Ascending aorta (tissue), 2 donors: ENCODE results near the gene TSPO. TPM values are rescaled to one million over a fixed set of nuclear protein-coding genes. Genes with fewer than 3 reads are reported as not detected.

Source experiments
- DNase-seq, 2 donors: peaks; one replicate each; pipeline ENCODE4 v3.0.0-alpha.2; 2019; ENCODE audit warnings: low spot score in 2 of 2
- H3K27ac ChIP-seq, 2 donors: fragments of 200-600 bp; sonication (generic); one replicate each; pipeline ENCODE4 v1.5.1; 2016 to 2017; ENCODE audit warnings: mild to moderate bottlenecking in 1 of 2
- H3K27me3 ChIP-seq: fragments of 200-600 bp; sonication (generic); one replicate; pipeline ENCODE4 v1.5.1; 2017
- H3K36me3 ChIP-seq, 2 donors: fragments of 200-600 bp; sonication (generic); one replicate each; pipeline ENCODE4 v1.5.1; 2016
- H3K4me1 ChIP-seq, 2 donors: fragments of 200-600 bp; sonication (generic); one replicate each; pipeline ENCODE4 v1.5.1; 2016 to 2017; ENCODE audit warnings: mild to moderate bottlenecking in 1 of 2
- H3K4me3 ChIP-seq, 2 donors: fragments of 200-600 bp; sonication (generic); one replicate each; pipeline ENCODE4 v1.5.1; 2016 to 2017; ENCODE audit warnings: mild to moderate bottlenecking in 1 of 2
- H3K9me3 ChIP-seq, 2 donors: fragments of 200-600 bp; sonication (generic); one replicate each; pipeline ENCODE4 v1.5.1; 2016
- intact Hi-C: fragments of 100-400 bp; cut with DNase I; formaldehyde crosslinking; loops from one replicate; pipeline ENCODE4 v1.15.1; 2023
- total RNA-seq: library from RNA; depleted of rRNA; stranded (reverse); fragments of >200 nt; gene quantifications from one replicate; pipeline ENCODE4 v1.1.0, GENCODE V29; 2016
- TF ChIP-seq, protein P1 (sequence below), 3 experiments: fragments of 200-600 bp in 2 of 3; fragments of 450-650 bp in 1 of 3; sonication (generic) in 2 of 3; IDR thresholded peaks; one replicate each; pipeline ENCODE4 v1.5.1; 2016 to 2019; ENCODE audit warnings: antibody characterized with exemption in 3 of 3, mild to moderate bottlenecking in 1 of 3, moderate library complexity in 1 of 3

Gene TSPO
- total RNA-seq, 1 donor from 2014 or later, result 961 TPM

DNA sequence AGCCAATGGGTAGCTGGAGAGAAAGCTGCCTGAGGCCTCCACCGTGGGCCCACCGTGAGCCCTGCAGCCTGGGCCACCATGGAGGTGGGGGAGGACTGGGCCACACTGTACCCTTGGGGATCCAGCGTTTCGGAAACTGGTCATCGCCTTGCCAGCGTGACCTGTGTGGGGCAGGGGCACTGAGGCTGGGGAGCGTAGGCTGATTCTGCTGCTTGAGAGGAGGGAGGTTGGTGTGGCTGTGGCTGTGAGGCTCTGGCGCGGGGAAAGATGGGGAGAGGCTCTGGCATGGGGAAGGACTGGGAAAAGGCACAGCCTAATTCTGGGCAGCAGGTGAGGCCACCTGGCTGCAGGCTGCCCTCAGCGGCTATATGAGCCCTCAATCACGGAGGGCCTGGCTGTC, 48.2 kb downstream of the TSPO start:
- Histone ChIP-seq H3K9me3 (no peaks in the 10 kb centered on the region), H3K4me3 (no peak overlapping the region), H3K36me3 (no peaks in the 10 kb centered on the region), H3K4me1 (no peaks in the 10 kb centered on the region), H3K27me3 (no peaks in the 10 kb centered on the region), H3K27ac (no peak overlapping the region)
- no peak for DNase-seq
- TF ChIP-seq, protein P1, sequence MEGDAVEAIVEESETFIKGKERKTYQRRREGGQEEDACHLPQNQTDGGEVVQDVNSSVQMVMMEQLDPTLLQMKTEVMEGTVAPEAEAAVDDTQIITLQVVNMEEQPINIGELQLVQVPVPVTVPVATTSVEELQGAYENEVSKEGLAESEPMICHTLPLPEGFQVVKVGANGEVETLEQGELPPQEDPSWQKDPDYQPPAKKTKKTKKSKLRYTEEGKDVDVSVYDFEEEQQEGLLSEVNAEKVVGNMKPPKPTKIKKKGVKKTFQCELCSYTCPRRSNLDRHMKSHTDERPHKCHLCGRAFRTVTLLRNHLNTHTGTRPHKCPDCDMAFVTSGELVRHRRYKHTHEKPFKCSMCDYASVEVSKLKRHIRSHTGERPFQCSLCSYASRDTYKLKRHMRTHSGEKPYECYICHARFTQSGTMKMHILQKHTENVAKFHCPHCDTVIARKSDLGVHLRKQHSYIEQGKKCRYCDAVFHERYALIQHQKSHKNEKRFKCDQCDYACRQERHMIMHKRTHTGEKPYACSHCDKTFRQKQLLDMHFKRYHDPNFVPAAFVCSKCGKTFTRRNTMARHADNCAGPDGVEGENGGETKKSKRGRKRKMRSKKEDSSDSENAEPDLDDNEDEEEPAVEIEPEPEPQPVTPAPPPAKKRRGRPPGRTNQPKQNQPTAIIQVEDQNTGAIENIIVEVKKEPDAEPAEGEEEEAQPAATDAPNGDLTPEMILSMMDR (IDR thresholded peaks at IDR 0.05), result no peak
- intact Hi-C loops, result no loop called here

DNA sequence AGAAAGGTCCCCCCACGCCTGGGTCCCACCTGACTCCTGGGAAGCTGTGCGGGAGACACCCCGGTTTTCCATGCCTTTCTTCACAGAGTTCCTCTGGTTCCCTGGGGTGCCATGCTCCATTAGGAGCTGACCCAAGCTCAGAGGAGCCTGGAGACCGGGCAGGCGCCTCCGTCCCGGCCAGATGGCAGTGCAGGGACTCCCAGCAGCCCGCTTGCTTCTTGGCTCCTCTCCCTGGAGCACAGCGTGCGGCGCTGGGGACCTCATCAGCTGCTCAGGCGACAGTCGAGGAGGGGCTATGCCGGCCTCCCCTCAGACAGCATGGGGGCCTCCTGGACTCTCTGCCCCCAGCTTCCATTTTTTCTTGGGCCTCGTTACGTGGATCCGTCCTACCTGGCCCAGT, 48.7 kb downstream of the TSPO start:
- Histone ChIP-seq H3K9me3 (no peaks in the 10 kb centered on the region), H3K4me3 (no peak overlapping the region), H3K36me3 (no peaks in the 10 kb centered on the region), H3K27ac (no peak overlapping the region), H3K4me1 (no peaks in the 10 kb centered on the region), H3K27me3 (no peaks in the 10 kb centered on the region)
- no peak for DNase-seq
- intact Hi-C loops, result no loop called here
- TF ChIP-seq, protein P1 (IDR thresholded peaks at IDR 0.05), result no peak

DNA sequence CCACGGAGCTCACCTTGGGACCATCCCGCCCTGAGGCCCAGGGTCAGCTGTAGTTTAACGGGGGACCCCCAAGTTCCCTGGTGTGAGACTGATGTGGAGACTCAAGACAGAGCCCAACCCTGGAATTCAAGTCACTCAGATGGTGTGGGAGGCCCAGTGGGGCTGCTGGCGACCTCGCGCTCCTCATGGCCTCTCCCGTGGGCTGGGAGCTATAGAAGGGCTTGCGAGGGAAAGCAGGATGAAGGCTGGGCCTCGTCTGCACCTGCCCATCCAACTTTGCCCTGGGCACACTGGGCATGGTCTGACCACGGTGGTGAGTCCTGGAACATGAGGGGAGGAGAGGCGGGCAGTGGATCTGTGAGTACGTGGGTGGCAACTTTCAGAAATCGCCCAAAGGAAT, 49.2 kb downstream of the TSPO start:
- H3K36me3 ChIP-seq, result no peaks in the 10 kb centered on the region
- TF ChIP-seq, protein P1 (IDR thresholded peaks at IDR 0.05), result no peak
- H3K4me3 ChIP-seq, result no peak overlapping the region
- H3K27ac ChIP-seq, result no peak overlapping the region
- H3K4me1 ChIP-seq, result no peaks in the 10 kb centered on the region
- DNase-seq, result no peak
- no peaks in the 10 kb centered on the region for H3K9me3 ChIP-seq
- intact Hi-C loops, result no loop called here
- H3K27me3 ChIP-seq, result no peaks in the 10 kb centered on the region

DNA sequence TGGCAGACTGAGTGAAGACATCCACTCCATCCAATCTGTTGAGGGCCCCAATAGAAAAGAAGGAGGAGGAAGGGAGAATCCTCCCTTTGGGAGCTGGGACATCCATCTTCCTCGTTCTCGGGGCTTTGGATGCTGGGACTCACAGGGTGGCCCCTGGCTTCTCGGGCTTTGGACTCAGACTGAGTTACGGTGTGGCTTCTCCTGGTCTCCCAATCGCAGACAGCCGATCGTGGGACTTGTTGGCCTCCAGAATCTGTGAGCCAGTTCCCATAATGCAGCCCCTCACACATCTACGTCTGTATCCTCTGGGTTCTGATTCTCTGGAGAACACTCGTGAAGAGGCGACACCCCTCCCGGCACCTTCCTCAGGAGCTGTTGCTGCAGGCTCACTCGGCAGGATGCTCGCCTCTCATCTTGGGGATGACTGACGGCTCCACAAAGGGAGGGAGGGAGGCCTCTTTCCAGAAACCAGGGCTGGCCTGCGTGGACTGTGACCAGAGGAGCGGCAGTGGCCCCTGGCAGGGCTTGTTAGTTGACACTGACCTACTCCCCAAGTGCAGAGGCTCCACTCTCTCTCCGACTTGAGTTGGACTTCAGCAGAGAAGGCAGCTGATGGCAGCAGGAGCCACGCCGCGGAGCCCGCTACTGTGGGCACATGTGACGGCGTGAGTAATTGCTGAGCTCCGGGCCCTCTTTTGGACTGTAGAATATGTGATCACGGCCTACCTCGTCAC, 50.3 kb downstream of the TSPO start:
- no peaks in the 10 kb centered on the region for H3K9me3 ChIP-seq
- DNase-seq, result no peak
- intact Hi-C loops, result no loop called here
- H3K36me3 ChIP-seq, result no peaks in the 10 kb centered on the region
- no peak overlapping the region for H3K4me3 ChIP-seq
- no peaks in the 10 kb centered on the region for H3K4me1 ChIP-seq
- no peaks in the 10 kb centered on the region for H3K27me3 ChIP-seq
- TF ChIP-seq, protein P1 (IDR thresholded peaks at IDR 0.05), result no peak
- no peak overlapping the region for H3K27ac ChIP-seq

DNA sequence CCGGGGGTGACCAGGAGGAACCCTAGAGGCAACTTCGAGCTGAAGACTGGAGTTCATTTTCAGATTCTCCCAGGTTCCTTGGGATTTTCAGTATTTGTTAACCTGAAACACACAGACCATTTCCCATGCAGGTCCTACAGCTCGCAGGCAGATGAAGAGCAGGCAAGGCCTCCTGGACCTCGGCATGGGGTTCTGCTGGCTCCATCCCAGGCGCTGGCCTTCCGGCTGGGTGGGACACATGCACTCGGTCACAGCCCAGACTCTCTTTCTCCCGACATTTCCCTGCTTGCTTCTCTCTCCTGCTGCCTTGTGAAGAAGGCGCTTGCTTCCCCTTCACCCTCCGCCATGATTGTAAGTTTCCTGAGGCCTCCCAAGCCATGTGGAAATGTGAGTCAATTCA, 51.0 kb downstream of the TSPO start:
- DNase-seq, result no peak
- no peaks in the 10 kb centered on the region for H3K36me3 ChIP-seq

More for the DNA sequence above, 51.0 kb downstream of the TSPO start:
- TF ChIP-seq, protein P1 (IDR thresholded peaks at IDR 0.05), result no peak
- intact Hi-C loops, result no loop called here
- no peak overlapping the region for H3K27ac ChIP-seq
- no peaks in the 10 kb centered on the region for H3K4me1 ChIP-seq
- H3K4me3 ChIP-seq, result no peak overlapping the region
- H3K27me3 ChIP-seq, result no peaks in the 10 kb centered on the region
- H3K9me3 ChIP-seq, result no peaks in the 10 kb centered on the region
